ENCODE results near the gene PLCB1. TPM values are rescaled to one million over a fixed set of nuclear protein-coding genes. Genes with fewer than 3 reads are reported as not detected.

Gene PLCB1
- total and polyA plus RNA-seq, 4 donors, result 1.6 to 43.8 (median 6.1) TPM

DNA sequence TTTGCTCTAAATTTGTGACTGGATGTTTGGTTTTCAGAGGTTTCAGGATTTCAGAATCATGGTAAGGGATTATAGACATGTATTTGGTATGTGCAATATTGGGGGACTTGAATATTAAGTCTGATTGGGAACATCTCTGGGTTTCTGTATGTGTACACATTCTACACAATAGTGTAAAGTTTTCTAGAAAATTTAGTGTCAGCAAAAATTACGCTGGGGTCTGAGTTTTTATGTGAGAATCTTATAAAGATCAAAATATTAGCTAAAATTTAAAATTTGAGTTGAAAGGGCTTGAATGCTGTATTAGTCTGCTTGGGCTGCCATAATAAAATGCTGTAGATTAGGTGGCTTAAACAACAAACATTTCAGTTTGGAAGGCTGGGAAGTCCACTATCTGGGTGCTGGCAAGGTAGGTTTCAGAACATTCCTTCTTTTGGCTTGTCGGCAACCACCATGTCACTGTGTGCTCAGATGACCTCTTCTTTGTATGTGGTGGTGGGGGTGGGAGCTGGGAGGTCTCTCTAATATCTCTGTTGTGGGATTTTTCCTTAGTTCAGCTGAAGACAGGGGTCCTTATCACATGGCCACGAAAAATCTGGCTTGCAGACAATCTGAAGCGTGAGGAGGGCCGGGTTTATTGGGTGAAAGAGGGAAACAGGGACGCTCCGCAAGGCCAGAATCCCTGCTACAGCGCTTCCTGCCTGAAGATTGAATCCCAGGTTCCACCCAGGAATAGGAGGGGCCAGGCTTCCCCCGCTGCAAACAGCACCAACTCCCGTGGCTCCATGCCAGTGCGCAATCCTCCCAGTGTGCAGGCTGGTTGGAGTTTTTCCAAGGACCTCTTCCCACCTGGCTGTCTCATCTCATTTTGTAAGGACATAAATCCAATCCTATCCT is 299.7 kb downstream of the PLCB1 start:
- peak overlapping the region; percentile 26 to 62 for H3K27ac ChIP-seq (ENCODE audit: low read depth in 1 of 2, low read length in 1 of 2)
- no peaks in the 10 kb centered on the region for H3K27me3 ChIP-seq (ENCODE audit: control insufficient read depth in 3 of 3, insufficient read depth in 3 of 3, low read length in 2 of 3)
- ATAC-seq (ENCODE audit: insufficient read depth, low FRiP score) (no peak), DNase-seq (peak in 1 of 3 donors; percentile 30)
- H3K9ac ChIP-seq (ENCODE audit: insufficient read depth in 1 of 2, low read length in 2 of 2), result no peak overlapping the region
- TF ChIP-seq, protein P1, sequence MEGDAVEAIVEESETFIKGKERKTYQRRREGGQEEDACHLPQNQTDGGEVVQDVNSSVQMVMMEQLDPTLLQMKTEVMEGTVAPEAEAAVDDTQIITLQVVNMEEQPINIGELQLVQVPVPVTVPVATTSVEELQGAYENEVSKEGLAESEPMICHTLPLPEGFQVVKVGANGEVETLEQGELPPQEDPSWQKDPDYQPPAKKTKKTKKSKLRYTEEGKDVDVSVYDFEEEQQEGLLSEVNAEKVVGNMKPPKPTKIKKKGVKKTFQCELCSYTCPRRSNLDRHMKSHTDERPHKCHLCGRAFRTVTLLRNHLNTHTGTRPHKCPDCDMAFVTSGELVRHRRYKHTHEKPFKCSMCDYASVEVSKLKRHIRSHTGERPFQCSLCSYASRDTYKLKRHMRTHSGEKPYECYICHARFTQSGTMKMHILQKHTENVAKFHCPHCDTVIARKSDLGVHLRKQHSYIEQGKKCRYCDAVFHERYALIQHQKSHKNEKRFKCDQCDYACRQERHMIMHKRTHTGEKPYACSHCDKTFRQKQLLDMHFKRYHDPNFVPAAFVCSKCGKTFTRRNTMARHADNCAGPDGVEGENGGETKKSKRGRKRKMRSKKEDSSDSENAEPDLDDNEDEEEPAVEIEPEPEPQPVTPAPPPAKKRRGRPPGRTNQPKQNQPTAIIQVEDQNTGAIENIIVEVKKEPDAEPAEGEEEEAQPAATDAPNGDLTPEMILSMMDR (IDR thresholded peaks at IDR 0.05; ENCODE audit: control extremely low read depth, extremely low read depth), result no peak
- peaks cover 0 to 4% (median 0%) of the 10 kb centered on the region in 5 donors for H3K4me1 ChIP-seq (ENCODE audit: control insufficient read depth in 5 of 5, insufficient read depth in 5 of 5, low read length in 5 of 5)
- H3K36me3 ChIP-seq (ENCODE audit: control insufficient read depth in 4 of 4, insufficient read depth in 4 of 4, low read length in 4 of 4), result no peaks in the 10 kb centered on the region
- no peak overlapping the region for H3K4me3 ChIP-seq
- H3K9me3 ChIP-seq (ENCODE audit: control insufficient read depth in 4 of 4, insufficient read depth in 3 of 4, low read length in 3 of 4), result no peaks in the 10 kb centered on the region
- 56 to 67% methylated on average over 11 of the region's 11 CpGs for WGBS, 2 donors

DNA sequence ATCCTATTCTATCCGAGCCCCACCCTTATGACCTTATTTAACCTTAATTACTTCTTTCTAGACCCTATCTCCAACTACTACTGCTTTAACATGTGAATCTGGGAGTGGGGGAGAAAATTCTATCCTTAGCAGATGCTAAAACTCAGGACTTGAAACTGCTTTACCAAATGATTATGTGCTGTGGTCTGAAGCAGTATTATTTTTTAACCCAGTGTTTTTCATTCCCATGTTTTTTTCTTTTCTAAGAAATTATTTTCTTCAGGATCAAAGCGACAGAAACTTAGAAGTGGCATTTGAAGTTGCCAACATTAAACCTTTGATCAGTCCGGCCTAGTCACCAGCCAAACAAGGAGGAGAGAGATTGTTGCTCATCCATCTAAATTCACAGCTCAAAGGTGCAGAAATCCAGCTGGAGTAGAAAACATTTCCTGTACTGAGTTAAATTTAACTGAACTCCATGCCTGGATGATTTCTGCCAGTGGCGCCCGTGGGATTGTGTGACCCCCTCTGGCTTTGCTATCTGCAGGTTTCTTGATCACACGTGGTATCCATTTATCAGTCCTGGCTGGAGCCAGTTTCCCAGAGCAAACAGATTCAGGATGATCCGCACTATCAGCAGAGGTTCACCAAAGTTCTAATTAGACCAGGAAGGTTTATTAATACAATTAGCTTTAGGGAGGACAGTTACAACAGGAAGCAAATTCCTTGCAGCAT is 300.5 kb downstream of the PLCB1 start:
- Histone ChIP-seq H3K36me3 (ENCODE audit: control insufficient read depth in 4 of 4, insufficient read depth in 4 of 4, low read length in 4 of 4) (no peaks in the 10 kb centered on the region), H3K9me3 (ENCODE audit: control insufficient read depth in 4 of 4, insufficient read depth in 3 of 4, low read length in 3 of 4) (no peaks in the 10 kb centered on the region), H3K4me1 (ENCODE audit: control insufficient read depth in 5 of 5, insufficient read depth in 5 of 5, low read length in 5 of 5) (peaks cover 0 to 4% (median 0%) of the 10 kb centered on the region in 5 donors), H3K27me3 (ENCODE audit: control insufficient read depth in 3 of 3, insufficient read depth in 3 of 3, low read length in 2 of 3) (no peaks in the 10 kb centered on the region), H3K4me3 (no peak overlapping the region), H3K9ac (ENCODE audit: insufficient read depth in 1 of 2, low read length in 2 of 2) (no peak overlapping the region), H3K27ac (ENCODE audit: low read depth in 1 of 2, low read length in 1 of 2) (peak overlapping the region in 1 of 2 donors; percentile 22)
- WGBS, 2 donors, result 60 to 74% methylated on average over 7 of the region's 7 CpGs
- ATAC-seq (ENCODE audit: insufficient read depth, low FRiP score), result no peak
- TF ChIP-seq, protein P1 (IDR thresholded peaks at IDR 0.05; ENCODE audit: control extremely low read depth, extremely low read depth), result no peak
- DNase-seq, result no peak

DNA sequence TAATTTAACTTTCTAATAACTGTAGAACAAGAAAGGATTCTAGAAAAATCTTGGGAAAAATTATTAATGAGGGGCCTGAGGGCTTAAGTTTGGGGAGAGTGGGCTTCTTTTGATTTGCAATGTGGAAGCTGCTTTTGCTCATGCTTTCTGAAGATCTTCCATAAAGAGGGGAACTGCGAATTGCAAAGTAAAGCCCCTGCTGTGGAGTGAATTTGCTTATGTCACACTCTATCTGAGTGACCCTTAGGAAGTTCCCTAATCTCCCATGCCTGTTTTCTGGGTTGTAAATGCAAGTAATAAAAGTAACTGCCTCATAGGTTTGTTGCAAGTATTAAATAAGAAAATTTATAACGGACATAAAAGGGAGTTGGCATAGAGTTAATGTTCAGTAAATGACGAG is 301.2 kb downstream of the PLCB1 start:
- H3K36me3 ChIP-seq (ENCODE audit: control insufficient read depth in 4 of 4, insufficient read depth in 4 of 4, low read length in 4 of 4), result no peaks in the 10 kb centered on the region
- H3K27ac ChIP-seq (ENCODE audit: low read depth in 1 of 2, low read length in 1 of 2), result no peak overlapping the region
- no peak overlapping the region for H3K4me3 ChIP-seq
- ATAC-seq (ENCODE audit: insufficient read depth, low FRiP score), result no peak
- TF ChIP-seq, protein P1 (IDR thresholded peaks at IDR 0.05; ENCODE audit: control extremely low read depth, extremely low read depth), result no peak
- whole genome bisulfite sequencing, 2 donors, result 48 to 51% methylated on average over 3 of the region's 3 CpGs
- peaks cover 0 to 4% (median 0%) of the 10 kb centered on the region in 5 donors for H3K4me1 ChIP-seq (ENCODE audit: control insufficient read depth in 5 of 5, insufficient read depth in 5 of 5, low read length in 5 of 5)
- H3K27me3 ChIP-seq (ENCODE audit: control insufficient read depth in 3 of 3, insufficient read depth in 3 of 3, low read length in 2 of 3), result no peaks in the 10 kb centered on the region
- no peak overlapping the region for H3K9ac ChIP-seq (ENCODE audit: insufficient read depth in 1 of 2, low read length in 2 of 2)
- DNase-seq, result no peak
- H3K9me3 ChIP-seq (ENCODE audit: control insufficient read depth in 4 of 4, insufficient read depth in 3 of 4, low read length in 3 of 4), result no peaks in the 10 kb centered on the region
